Frontal cortex (tissue), 4 donors: ENCODE data around the gene HUS1. TPM values are rescaled to one million over a fixed set of nuclear protein-coding genes. Genes with fewer than 3 reads are reported as not detected.
"Not testable (repeated sequence)": the region's sequence is repeated elsewhere in the genome, so short reads cannot be mapped to it uniquely, and the experiment has no call there.

ENCODE experiments used
- DNase-seq, 2 donors: peaks; one replicate each; pipeline ENCODE4 v3.0.0; 2012; ENCODE audit warnings: low spot score in 2 of 2
- FAIRE-seq: peaks from 2 replicates; lab custom pipeline; 2012; peaks lifted over from hg19 to GRCh38; lab: Jason Lieb, UNC
- total RNA-seq: library from RNA; depleted of rRNA; stranded (reverse); fragments of >200 nt; gene quantifications from one replicate; pipeline ENCODE4 v1.2.3, GENCODE V29; 2014
- donor health status: control.
- donor health status: control.
- donor health status: control.

HUS1 gene
- total RNA-seq, 1 donor from 2014 or later: 15.5 TPM

GRCh38 chr7:47932466-47933037, 46.9 kb downstream of the HUS1 start:
- no peak for DNase-seq
- FAIRE-seq: no peak

- DNase-seq (no peak), FAIRE-seq (no peak)
These were observed 47.4 kb downstream of the HUS1 start for GRCh38 chr7:47932016-47932415.

GRCh38 chr7:47931005-47932004, 48.1 kb downstream of the HUS1 start:
- no peak for FAIRE-seq
- DNase-seq: no peak

GRCh38 chr7:47924266-47924665, 55.1 kb downstream of the HUS1 start:
- DNase-seq (no peak), FAIRE-seq (no peak)

- FAIRE-seq, DNase-seq: not testable (repeated sequence)
These were observed 56.1 kb downstream of the HUS1 start for GRCh38 chr7:47923081-47923875.

- not testable (repeated sequence) for FAIRE-seq
These were observed 62.9 kb downstream of the HUS1 start for GRCh38 chr7:47916514-47916913.

GRCh38 chr7:47915616-47915976, 63.8 kb downstream of the HUS1 start:
- DNase-seq (no peak), FAIRE-seq (no peak)

More at GRCh38 chr7:47916514-47916913, 62.9 kb downstream of the HUS1 start:
- DNase-seq: not testable (repeated sequence)

GRCh38 chr7:47914717-47915615, 64.4 kb downstream of the HUS1 start:
- DNase-seq: no peak

More at GRCh38 chr7:47914717-47915615, 64.4 kb downstream of the HUS1 start:
- FAIRE-seq: no peak

Other genes starting within 250 kb of the HUS1 start
- under 0.01 TPM for gene PKD1L1, start 31.1 kb downstream of the HUS1 start, total RNA-seq
- not detected for gene SUN3, start 49.5 kb upstream of the HUS1 start, total RNA-seq
- gene C7orf57, start 55.9 kb upstream of the HUS1 start, total RNA-seq: under 0.01 TPM
- 3.3 TPM for gene UPP1, start 109.7 kb upstream of the HUS1 start, total RNA-seq
- gene ABCA13, start 191.8 kb upstream of the HUS1 start, total RNA-seq: under 0.01 TPM